A549 (cell line): Measurements from ENCODE around the gene NPB. TPM values are rescaled to one million over a fixed set of nuclear protein-coding genes. Genes with fewer than 3 reads are reported as not detected.

Source experiments
- ATAC-seq, 2 experiments: fragments of 200-7000 bp in 1 of 2; fragments of >200 bp in 1 of 2; cut with Nextera tagmentation in 1 of 2; cut with Tn5 transposase in 1 of 2; 3 replicates each; pipeline versions ENCODE4 v1.8.0 to v1.9.1; 2018 to 2020; ENCODE audit warnings: mild to moderate bottlenecking in 1 of 2, moderate library complexity in 1 of 2
- CTCF ChIA-PET: fragments of 300-600 bp; sonication (Branson Sonifier 250); formaldehyde crosslinking; extraction: SDS; loops from one replicate; lab custom pipeline; 2021; ENCODE audit warnings: antibody characterized with exemption, inconsistent platforms; lab: Yijun Ruan, JAX
- POLR2A ChIA-PET: fragments of 350-600 bp; formaldehyde crosslinking; extraction: SDS; loops from one replicate; lab custom pipeline; 2021; ENCODE audit warnings: antibody characterized with exemption, inconsistent platforms; lab: Yijun Ruan, JAX
- DNase-seq, 2 experiments: peaks; one replicate each; pipeline versions ENCODE4 v3.0.0 to v3.0.0-alpha.2; 2011 to 2016; ENCODE audit warnings: low read depth in 1 of 2, low spot score in 1 of 2
- FAIRE-seq: peaks from 2 replicates; lab custom pipeline; 2011; peaks lifted over from hg19 to GRCh38; lab: Jason Lieb, UNC
- H3K27ac ChIP-seq, 2 experiments: fragments of >200 bp; sonication (Bioruptor Twin); formaldehyde crosslinking; 3 replicates each; pipeline ENCODE4 v1.5.1; 2016 to 2017
- H3K4me1 ChIP-seq: fragments of >200 bp; sonication (Bioruptor Twin); formaldehyde crosslinking; 3 replicates; pipeline ENCODE4 v1.6.1; 2016
- H3K4me2 ChIP-seq: fragments of >200 bp; sonication (Bioruptor Twin); formaldehyde crosslinking; 3 replicates; pipeline ENCODE4 v1.6.1; 2016
- H3K4me3 ChIP-seq: fragments of >200 bp; sonication (Bioruptor Twin); formaldehyde crosslinking; 3 replicates; pipeline ENCODE4 v1.5.1; 2016
- H3K9me3 ChIP-seq: fragments of >200 bp; sonication (Bioruptor Twin); formaldehyde crosslinking; 3 replicates; pipeline ENCODE4 v1.6.1; 2016
- ATOH8 ChIP-seq: fragments of 250-450 bp; sonication (Bioruptor Pico); IDR thresholded peaks from 2 replicates; pipeline ENCODE4 v1.5.0; 2020; ENCODE audit warnings: low read depth, mild to moderate bottlenecking, moderate library complexity
- CHD2 ChIP-seq: fragments of 150-350 bp; IDR thresholded peaks from 2 replicates; pipeline ENCODE4 v1.6.1; 2014; ENCODE audit warnings: low read length; ENCODE audit not compliant: partially characterized antibody
- CTCF ChIP-seq: fragments of >200 bp; sonication (Bioruptor Twin); formaldehyde crosslinking; IDR thresholded peaks from 3 replicates; pipeline ENCODE4 v1.5.1; 2016
- E2F6 ChIP-seq: IDR thresholded peaks from 2 replicates; pipeline ENCODE4 v1.6.1; 2012; ENCODE audit warnings: low read depth, borderline replicate concordance
- FOXS1 ChIP-seq: fragments of 250-450 bp; sonication (Bioruptor Pico); IDR thresholded peaks from 2 replicates; pipeline ENCODE4 v1.5.0; 2020; ENCODE audit warnings: mild to moderate bottlenecking, moderate library complexity
- HOXB13 ChIP-seq: fragments of 250-450 bp; sonication (Bioruptor Pico); IDR thresholded peaks from 2 replicates; pipeline ENCODE4 v1.5.0; 2020; ENCODE audit warnings: low read depth, mild to moderate bottlenecking, moderate library complexity
- JUN ChIP-seq, 2 experiments: fragments of >200 bp; sonication (Bioruptor Twin); formaldehyde crosslinking; IDR thresholded peaks; 2 replicates in 1 of 2; 3 replicates in 1 of 2; pipeline ENCODE4 v1.6.1; 2016 to 2017
- MAFK ChIP-seq: fragments of 450-650 bp; IDR thresholded peaks from 2 replicates; pipeline ENCODE4 v1.6.1; 2014; ENCODE audit not compliant: partially characterized antibody
- PHF8 ChIP-seq: fragments of 200-600 bp; sonication (generic); IDR thresholded peaks from 2 replicates; pipeline ENCODE4 v1.6.1; 2016; ENCODE audit warnings: low read depth, mild to moderate bottlenecking, antibody characterized with exemption, moderate library complexity, borderline replicate concordance
- POLR2AphosphoS2 ChIP-seq: conservative IDR thresholded peaks from 2 replicates; pipeline ENCODE4 v1.6.1; 2012; ENCODE audit warnings: low read length, improper control_type of control experiment, inconsistent platforms
- RAD21 ChIP-seq, 2 experiments: fragments of >200 bp in 1 of 2; sonication (Bioruptor Twin) in 1 of 2; formaldehyde crosslinking in 1 of 2; IDR thresholded peaks in 1 of 2; conservative IDR thresholded peaks in 1 of 2; 2 replicates in 1 of 2; 3 replicates in 1 of 2; pipeline ENCODE4 v1.6.1; 2012 to 2018; ENCODE audit warnings: inconsistent platforms in 1 of 2
- ZC3H11A ChIP-seq: fragments of 450-650 bp; IDR thresholded peaks from 2 replicates; pipeline ENCODE4 v1.6.1; 2014; ENCODE audit warnings: antibody characterized with exemption, mild to moderate bottlenecking
- ZNF302 ChIP-seq: fragments of 250-450 bp; sonication (Bioruptor Pico); IDR thresholded peaks from 2 replicates; pipeline ENCODE4 v1.9.0; 2021; ENCODE audit warnings: inconsistent platforms, mild to moderate bottlenecking, moderate library complexity
- WGBS: methylation state at CpG from one replicate; pipeline ENCODE4 v1.1.6; 2017; ENCODE audit errors: missing lambda C conversion rate; 5-methylcytosine and 5-hydroxymethylcytosine counted together
- polyA plus RNA-seq, 4 experiments: library from polyadenylated mRNA; depleted of rRNA in 3 of 4; stranded (reverse); fragments of >200 nt; fragmentation: RNase III in 1 of 4; extraction: RNeasy Plus Mini Kit Qiagen cat#74134 plus additional on column Dnase treatment in 1 of 4; gene quantifications; 2 replicates in 3 of 4; 3 replicates in 1 of 4; pipeline ENCODE4 v1.2.3, GENCODE V29; 2011 to 2017

The NPB gene
- polyA plus RNA-seq, 2 of the 4 experiments (the other 2 are of a cell fraction) = 0.41 to 0.45 TPM

GRCh38 chr17:81918832-81919545 lies 17.0 kb downstream of the NPB start:
- no peaks in the 10 kb centered on the region for H3K9me3 ChIP-seq
- peaks cover 66% of the 10 kb centered on the region for H3K4me1 ChIP-seq
- ChIA-PET CTCF (interaction anchor here (2.3 kb wide), 1 partner anchor 12 kb away, joined by 6 read pairs; no protein-coding TSS in a partner anchor), POLR2A (no interaction called here)
- no peak overlapping the region for H3K4me3 ChIP-seq
- no peak for FAIRE-seq
- peak overlapping the region in 1 of 2 experiments; percentile 97; a peak in 2 of 6 replicates for H3K27ac ChIP-seq
- no peak for DNase-seq
- 81% methylated on average over 15 of the region's 15 CpGs for WGBS
- no peak for ATAC-seq
- TF ChIP-seq FOXS1 (CRISPR knock-in tag) (no peak), ATOH8 (CRISPR knock-in tag) (no peak), POLR2AphosphoS2 (peak; percentile 25; the same call in 1 of the 2 replicates)
- TF ChIP-seq, all 56 proteins: peak for 1
- peak overlapping the region; percentile 99 for H3K4me2 ChIP-seq

GRCh38 chr17:81920612-81921536 lies 18.8 kb downstream of the NPB start:
- H3K4me1 ChIP-seq = peaks cover 85% of the 10 kb centered on the region

More at GRCh38 chr17:81920612-81921536, 18.8 kb downstream of the NPB start:
- CTCF ChIA-PET = interaction anchor here (2.2 to 2.3 kb wide), 2 partner anchors 14 to 39 kb away, joined by 6 to 8 read pairs; no protein-coding TSS in a partner anchor
- Histone ChIP-seq H3K27ac (peak overlapping the region in 1 of 2 experiments; percentile 54; a peak in 3 of 6 replicates), H3K9me3 (no peaks in the 10 kb centered on the region), H3K4me3 (no peak overlapping the region), H3K4me2 (peak overlapping the region; percentile 96)
- no peak for DNase-seq
- TF ChIP-seq ZC3H11A (no peak), HOXB13 (CRISPR knock-in tag) (no peak), POLR2AphosphoS2 (no peak; the same call in 1 of the 2 replicates), ATOH8 (CRISPR knock-in tag) (no peak), CTCF (no peak), MAFK (no peak), JUN (IDR thresholded peaks at IDR 0.05) (no peak), PHF8 (no peak), CHD2 (no peak), ZNF302 (no peak), E2F6 (no peak), RAD21 (conservative IDR thresholded peaks at IDR 0.05 in 1 of 2, IDR thresholded peaks at IDR 0.05 in 1 of 2) (no peak)
- 92% methylated on average over 33 of the region's 33 CpGs for WGBS
- POLR2A ChIA-PET = no interaction called here
- ATAC-seq = no peak
- no peak for FAIRE-seq
